NCI-H2081 (cell line): Measurements from ENCODE around the gene NTN5.

Source experiments
- DNase-seq, 2 experiments: peaks; one replicate each; lab custom pipeline; 2025; lab: John Stamatoyannopoulos, UW

The NTN5 gene

DNA sequence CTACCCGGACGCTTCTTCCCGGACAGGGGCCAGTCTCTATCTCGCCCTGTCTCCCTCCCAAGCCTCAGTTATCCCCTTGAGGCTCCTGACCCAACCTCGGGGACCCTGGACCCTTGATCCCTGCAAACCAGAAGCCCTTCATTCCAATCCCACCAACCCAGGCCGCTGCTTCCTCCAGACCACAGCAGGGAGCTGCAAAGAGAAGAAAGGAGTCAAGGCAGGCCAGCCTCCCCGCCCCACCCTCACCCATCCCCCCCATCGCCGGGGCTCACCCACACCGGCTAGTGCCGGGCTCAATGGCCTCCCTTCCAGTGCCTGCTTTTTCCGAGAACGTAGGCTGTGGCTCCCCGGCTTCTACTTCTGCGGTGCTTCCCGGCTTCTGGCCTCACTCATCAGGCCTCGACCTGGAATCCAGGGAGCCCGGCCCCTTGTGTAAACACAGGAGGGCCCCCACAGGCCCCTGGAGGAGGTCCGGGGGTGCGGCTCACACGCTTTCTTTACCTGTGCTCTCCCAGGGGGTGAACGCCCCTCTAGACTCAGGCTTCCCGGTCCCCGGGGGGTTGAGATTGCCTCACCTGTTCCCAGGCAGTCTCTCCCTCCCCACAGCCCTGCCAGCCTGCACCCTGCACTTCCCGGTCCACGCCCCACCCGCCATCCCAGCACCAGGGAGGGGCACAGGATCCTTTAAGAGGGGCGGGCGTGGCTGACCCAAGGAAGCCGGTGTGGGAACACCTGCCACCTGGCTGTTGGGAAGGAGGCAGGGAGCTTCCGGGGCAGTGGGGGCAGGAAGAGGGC lies 58.2 kb downstream of the NTN5 start, which contains the start of gene FAM83E:
Gene FAM83E (minus strand): TSS at position 641 of the 795 bp plus-strand sequence. CDS start 1,704 bp downstream, outside the sequence.
- DNase-seq, result peak; percentile 23 to 64

DNA sequence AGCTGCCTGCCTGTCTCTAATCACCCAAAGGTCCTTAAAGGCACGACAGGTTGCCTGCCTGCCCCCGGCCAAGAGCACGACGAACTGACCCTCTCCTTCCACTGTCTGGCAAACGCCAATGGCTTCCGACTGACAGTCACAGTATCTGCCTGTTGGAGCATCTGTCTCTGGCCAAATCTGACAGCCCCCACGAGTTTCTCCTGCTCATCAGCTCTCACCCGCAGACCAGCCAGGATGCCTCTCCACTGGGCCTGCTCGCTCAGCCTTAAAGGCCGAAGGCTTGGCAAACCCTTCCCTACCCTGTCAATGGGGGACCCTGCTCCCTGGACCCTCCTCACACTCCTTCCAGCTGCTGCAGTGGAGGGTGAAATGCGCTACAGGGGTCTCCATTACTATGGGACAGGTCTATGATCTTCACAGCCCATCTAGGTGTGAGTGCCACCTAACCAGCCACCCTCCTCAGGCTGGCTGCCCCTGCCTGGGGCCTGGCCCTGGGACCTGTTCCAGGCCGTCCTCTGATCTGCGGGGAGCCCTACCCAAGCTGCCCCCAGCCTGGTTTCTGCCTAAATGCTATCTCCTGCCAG lies 58.9 kb downstream of the NTN5 start:
- no peak for DNase-seq

DNA sequence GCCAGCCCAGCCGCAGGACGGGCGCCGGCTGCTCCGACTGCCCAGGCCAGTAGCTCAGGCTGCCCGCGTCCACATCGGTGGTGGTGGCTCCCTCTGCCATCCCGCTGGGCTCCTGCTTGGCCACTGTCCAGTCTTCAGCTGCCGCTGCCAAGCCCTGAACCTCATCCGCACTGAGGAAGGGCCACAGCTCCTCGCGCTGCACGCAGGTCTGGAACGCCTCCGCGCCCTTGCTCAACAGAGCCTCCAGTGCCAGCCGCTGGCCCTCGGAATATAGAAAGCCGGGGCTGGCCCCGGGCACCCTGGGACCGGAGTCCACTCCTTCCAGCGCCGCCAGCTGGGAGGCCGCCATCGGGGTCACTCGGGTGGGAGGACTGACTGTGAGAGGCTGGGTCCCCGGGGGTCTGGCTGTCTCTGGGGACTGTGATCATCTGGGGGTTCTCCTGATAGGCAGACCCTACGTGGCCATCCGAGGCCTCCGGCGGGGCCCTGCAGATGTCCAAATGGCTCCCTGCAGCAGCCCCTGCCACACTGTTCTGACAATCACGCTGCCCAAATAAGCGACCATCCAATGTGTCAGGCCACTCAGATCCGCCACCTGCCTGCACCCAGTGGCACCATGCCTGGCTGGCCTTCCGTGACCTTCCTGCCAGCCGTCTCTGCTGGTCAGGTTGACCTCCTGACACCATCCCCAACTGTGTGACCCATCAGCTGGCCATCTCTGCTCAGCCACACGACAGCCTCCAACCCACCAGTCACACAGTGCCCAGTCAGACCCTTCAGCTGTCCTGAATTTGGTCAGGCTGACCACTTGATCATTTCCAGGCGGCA lies 59.6 kb downstream of the NTN5 start:
- no peak for DNase-seq

DNA sequence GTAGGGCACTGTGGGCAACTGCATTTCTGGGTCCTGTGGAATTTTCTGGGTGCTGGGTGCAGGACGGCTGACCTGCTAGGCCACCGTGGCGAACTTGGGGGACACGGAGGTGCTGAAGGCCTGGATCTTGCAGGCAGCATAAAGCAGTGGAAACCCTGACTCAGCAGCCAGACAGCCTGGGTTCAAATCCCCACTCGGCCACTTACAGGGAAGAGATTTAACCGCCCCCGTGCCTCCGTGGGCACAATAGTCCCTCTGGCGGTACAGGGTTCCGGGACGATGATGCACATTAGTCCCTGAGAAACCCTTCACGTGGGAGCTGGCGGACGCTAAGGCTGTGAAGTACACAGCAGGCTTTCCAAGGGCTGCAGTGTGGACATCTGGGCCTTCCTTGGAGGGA lies 60.9 kb downstream of the NTN5 start:
- no peak for DNase-seq
